IPS DF 6.9 (cell line): ENCODE results near the gene SETD1A.

Experiments
- DNase-seq: peaks from one replicate; pipeline ENCODE4 v3.0.0-alpha.2; 2013; ENCODE audit warnings: low read depth, low spot score
- H3K27ac ChIP-seq: one replicate; pipeline ENCODE4 v1.5.1; 2013; ENCODE audit warnings: low read length, control low read depth
- H3K27me3 ChIP-seq: 2 replicates; pipeline ENCODE4 v1.6.1; 2013; ENCODE audit warnings: mild to moderate bottlenecking, low read length; ENCODE audit not compliant: control insufficient read depth, insufficient read depth
- H3K36me3 ChIP-seq: 2 replicates; pipeline ENCODE4 v1.6.1; 2013; ENCODE audit warnings: low read length; ENCODE audit not compliant: control insufficient read depth, insufficient read depth
- H3K4me1 ChIP-seq: 2 replicates; pipeline ENCODE4 v1.6.1; 2013; ENCODE audit warnings: low read length; ENCODE audit not compliant: control insufficient read depth, insufficient read depth
- H3K4me3 ChIP-seq: 2 replicates; pipeline ENCODE4 v1.5.1; 2013; ENCODE audit warnings: mild to moderate bottlenecking, low read length
- H3K9me3 ChIP-seq: 2 replicates; pipeline ENCODE4 v1.6.1; 2013; ENCODE audit warnings: low read length, inconsistent platforms; ENCODE audit not compliant: control insufficient read depth, insufficient read depth
- WGBS: extraction: QIAGEN DNeasy Blood & Tissue Kit; methylation state at CpG from one replicate; pipeline ENCODE4 v1.1.7; 2013; ENCODE audit warnings: mixed read lengths, missing lambda C conversion rate; ENCODE audit not compliant: insufficient read length, insufficient coverage; 5-methylcytosine and 5-hydroxymethylcytosine counted together

SETD1A gene

DNA sequence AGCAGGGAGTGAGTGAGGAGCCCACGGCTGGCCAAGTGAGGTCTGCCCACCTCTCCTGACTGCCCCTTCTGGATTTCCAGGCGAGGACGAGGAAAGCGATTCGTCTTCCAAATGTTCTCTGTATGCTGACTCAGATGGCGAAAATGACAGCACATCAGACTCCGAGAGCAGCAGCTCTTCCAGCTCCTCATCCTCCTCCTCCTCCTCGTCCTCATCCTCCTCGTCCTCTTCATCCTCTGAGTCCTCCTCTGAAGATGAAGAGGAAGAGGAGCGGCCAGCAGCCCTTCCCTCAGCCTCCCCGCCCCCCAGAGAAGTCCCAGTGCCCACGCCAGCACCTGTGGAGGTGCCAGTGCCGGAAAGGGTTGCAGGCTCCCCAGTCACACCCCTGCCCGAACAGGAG, 13.7 kb downstream of the SETD1A start:
- no peaks in the 10 kb centered on the region for H3K27me3 ChIP-seq
- no CpG with 5 or more reads among the region's 14 CpGs for WGBS
- no peak overlapping the region for H3K4me3 ChIP-seq
- no peak for DNase-seq
- H3K9me3 ChIP-seq = no peaks in the 10 kb centered on the region
- H3K27ac ChIP-seq = no peak overlapping the region
- peaks cover 45% of the 10 kb centered on the region for H3K36me3 ChIP-seq
- H3K4me1 ChIP-seq = no peaks in the 10 kb centered on the region

DNA sequence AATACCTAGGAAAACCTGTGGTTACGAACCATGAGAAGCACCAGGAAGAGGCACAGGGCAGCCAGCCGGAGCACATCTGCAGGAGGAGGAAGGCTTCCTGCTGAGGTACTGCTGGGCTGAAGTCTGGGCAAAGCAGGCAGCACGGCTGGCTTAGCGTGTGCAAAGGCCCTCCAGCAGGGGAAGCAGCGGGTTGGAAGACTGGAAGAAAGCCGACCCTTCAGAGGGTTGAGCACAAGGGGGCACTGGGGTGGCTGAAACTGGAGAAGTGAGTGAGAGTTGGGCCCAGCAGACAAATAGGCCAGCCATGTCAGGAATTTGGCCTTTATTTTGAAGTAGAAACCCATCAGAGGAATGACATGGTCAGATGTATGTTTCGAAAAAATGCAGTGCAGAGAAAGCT, 15.3 kb downstream of the SETD1A start:
- DNase-seq = no peak
- no peaks in the 10 kb centered on the region for H3K4me1 ChIP-seq
- H3K4me3 ChIP-seq = no peak overlapping the region
- H3K27me3 ChIP-seq = no peaks in the 10 kb centered on the region
- peaks cover 38% of the 10 kb centered on the region for H3K36me3 ChIP-seq
- no peaks in the 10 kb centered on the region for H3K9me3 ChIP-seq
- no peak overlapping the region for H3K27ac ChIP-seq
- WGBS = no CpG with 5 or more reads among the region's 7 CpGs

DNA sequence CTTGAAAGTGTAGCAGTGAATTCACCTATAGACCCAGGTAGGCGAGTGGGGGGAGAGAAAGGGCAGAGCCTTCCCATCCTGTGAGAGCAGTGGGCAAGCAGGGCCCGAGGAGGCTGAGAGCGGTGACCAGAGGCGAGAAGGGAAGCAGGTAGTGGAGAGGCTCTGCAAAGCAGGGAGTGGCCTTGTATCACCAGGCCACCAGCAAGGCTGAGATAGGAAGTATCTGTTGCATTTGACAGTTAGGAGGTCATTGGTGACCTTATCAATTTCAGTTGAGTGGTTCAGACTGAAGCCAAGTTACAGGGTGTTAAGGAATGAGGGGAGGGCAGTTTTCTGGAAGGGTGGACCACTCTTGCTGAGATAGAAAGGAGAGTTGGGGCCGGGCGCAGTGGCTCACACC, 16.8 kb downstream of the SETD1A start:
- Histone ChIP-seq H3K4me3 (no peak overlapping the region), H3K27ac (no peak overlapping the region), H3K36me3 (peaks cover 44% of the 10 kb centered on the region), H3K27me3 (no peaks in the 10 kb centered on the region), H3K4me1 (no peaks in the 10 kb centered on the region), H3K9me3 (no peaks in the 10 kb centered on the region)
- no peak for DNase-seq
- WGBS = no CpG with 5 or more reads among the region's 6 CpGs

DNA sequence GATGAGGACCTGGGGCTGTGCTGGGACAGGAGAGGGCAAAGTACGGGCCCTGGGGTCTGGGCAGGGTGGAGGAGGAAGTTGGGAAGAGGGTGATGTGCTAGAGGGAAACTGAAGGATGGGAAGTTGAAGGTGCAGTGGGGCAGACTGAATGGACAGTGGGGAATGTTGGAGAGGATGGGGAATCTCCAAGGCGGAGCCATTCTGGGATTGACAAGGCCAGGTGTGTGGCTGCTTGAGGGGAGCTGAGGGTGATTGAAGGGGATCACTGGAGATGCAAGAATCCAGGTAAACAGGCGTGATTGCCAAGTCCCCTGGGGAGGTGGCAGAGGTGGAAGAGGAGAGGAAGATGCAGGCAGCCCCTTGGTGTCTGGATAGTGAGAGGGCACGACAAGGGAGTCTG, 18.9 kb downstream of the SETD1A start:
- DNase-seq = no peak
- Histone ChIP-seq H3K36me3 (peaks cover 45% of the 10 kb centered on the region), H3K27me3 (no peaks in the 10 kb centered on the region), H3K4me1 (no peaks in the 10 kb centered on the region), H3K4me3 (no peak overlapping the region), H3K27ac (no peak overlapping the region), H3K9me3 (no peaks in the 10 kb centered on the region)
- WGBS = no CpG with 5 or more reads among the region's 4 CpGs

DNA sequence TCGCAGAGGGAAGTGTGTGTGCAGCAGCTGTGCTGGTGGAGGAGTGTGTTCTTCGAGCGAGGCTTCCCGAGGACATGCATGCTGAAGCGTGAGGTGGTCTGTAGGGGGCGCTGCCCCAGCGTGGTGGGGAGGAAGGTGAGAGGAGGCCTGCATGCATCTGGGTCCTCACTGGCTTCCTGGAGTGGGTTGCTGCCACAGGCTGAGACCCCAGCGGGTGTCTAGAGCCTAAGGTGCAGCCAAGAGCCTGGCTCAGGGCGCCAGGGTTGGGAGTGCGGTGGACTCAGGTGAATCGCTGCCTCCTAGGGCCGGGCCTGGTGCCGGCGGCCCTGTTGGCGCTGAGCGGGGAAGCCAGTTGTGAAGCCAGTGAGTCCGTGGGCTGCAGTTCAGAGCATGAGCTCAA, 19.9 kb downstream of the SETD1A start:
- H3K27ac ChIP-seq = no peak overlapping the region
- H3K4me3 ChIP-seq = no peak overlapping the region
- H3K36me3 ChIP-seq = peaks cover 44% of the 10 kb centered on the region
- H3K4me1 ChIP-seq = no peaks in the 10 kb centered on the region
- no CpG with 5 or more reads among the region's 17 CpGs for WGBS
- no peak for DNase-seq
- no peaks in the 10 kb centered on the region for H3K9me3 ChIP-seq
- no peaks in the 10 kb centered on the region for H3K27me3 ChIP-seq

DNA sequence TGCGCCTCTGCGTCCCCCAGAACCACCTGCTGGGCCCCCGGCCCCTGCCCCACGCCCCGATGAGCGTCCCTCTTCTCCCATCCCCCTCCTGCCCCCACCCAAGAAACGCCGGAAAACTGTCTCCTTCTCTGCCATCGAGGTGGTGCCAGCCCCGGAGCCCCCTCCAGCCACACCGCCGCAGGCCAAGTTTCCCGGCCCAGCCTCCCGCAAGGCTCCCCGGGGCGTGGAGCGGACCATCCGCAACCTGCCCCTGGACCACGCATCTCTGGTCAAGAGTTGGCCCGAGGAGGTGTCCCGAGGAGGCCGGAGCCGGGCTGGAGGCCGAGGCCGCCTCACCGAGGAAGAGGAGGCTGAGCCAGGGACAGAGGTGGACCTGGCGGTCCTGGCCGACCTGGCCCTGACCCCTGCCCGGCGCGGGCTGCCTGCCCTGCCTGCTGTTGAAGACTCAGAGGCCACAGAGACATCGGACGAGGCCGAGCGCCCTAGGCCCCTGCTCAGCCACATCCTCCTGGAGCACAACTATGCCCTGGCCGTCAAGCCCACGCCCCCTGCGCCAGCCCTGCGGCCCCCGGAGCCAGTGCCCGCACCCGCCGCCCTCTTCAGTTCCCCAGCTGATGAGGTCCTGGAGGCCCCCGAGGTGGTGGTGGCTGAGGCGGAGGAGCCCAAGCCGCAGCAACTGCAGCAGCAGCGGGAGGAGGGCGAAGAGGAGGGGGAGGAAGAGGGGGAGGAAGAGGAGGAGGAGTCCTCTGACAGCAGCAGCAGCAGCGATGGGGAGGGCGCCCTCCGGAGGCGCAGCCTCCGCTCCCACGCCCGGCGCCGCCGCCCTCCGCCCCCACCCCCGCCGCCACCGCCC, 21.8 kb downstream of the SETD1A start:
- peaks cover 42% of the 10 kb centered on the region for H3K36me3 ChIP-seq
- no peaks in the 10 kb centered on the region for H3K4me1 ChIP-seq
- no CpG with 5 or more reads among the region's 62 CpGs for WGBS
- H3K27ac ChIP-seq = no peak overlapping the region
- no peaks in the 10 kb centered on the region for H3K9me3 ChIP-seq
- H3K27me3 ChIP-seq = no peaks in the 10 kb centered on the region
- H3K4me3 ChIP-seq = no peak overlapping the region
- DNase-seq = no peak

- no peak for DNase-seq
- peaks cover 2% of the 10 kb centered on the region; the same call in 1 of the 2 replicates for H3K4me1 ChIP-seq
- H3K27me3 ChIP-seq = no peaks in the 10 kb centered on the region
- H3K36me3 ChIP-seq = peaks cover 42% of the 10 kb centered on the region
- no peaks in the 10 kb centered on the region for H3K9me3 ChIP-seq
- H3K4me3 ChIP-seq = no peak overlapping the region
- no CpG with 5 or more reads among the region's 15 CpGs for WGBS
- no peak overlapping the region for H3K27ac ChIP-seq
Measured at GRCh38 chr16:30980023-30980371, 22.4 kb downstream of the SETD1A start.

- Histone ChIP-seq H3K4me1 (peaks cover 2% of the 10 kb centered on the region; the same call in 1 of the 2 replicates), H3K27ac (no peak overlapping the region), H3K36me3 (peaks cover 42% of the 10 kb centered on the region), H3K9me3 (no peaks in the 10 kb centered on the region), H3K27me3 (no peaks in the 10 kb centered on the region), H3K4me3 (no peak overlapping the region)
- no CpG with 5 or more reads among the region's 29 CpGs for WGBS
- no peak for DNase-seq
Measured at GRCh38 chr16:30980434-30980833, 22.9 kb downstream of the SETD1A start.

GRCh38 chr16:30980959-30981358, 23.4 kb downstream of the SETD1A start:
- no peaks in the 10 kb centered on the region for H3K9me3 ChIP-seq
- H3K27ac ChIP-seq = no peak overlapping the region
- no peak overlapping the region for H3K4me3 ChIP-seq
- H3K27me3 ChIP-seq = no peaks in the 10 kb centered on the region
- peaks cover 2% of the 10 kb centered on the region; the same call in 1 of the 2 replicates for H3K4me1 ChIP-seq
- H3K36me3 ChIP-seq = peaks cover 37% of the 10 kb centered on the region
- WGBS = no CpG with 5 or more reads among the region's 14 CpGs
- no peak for DNase-seq

DNA sequence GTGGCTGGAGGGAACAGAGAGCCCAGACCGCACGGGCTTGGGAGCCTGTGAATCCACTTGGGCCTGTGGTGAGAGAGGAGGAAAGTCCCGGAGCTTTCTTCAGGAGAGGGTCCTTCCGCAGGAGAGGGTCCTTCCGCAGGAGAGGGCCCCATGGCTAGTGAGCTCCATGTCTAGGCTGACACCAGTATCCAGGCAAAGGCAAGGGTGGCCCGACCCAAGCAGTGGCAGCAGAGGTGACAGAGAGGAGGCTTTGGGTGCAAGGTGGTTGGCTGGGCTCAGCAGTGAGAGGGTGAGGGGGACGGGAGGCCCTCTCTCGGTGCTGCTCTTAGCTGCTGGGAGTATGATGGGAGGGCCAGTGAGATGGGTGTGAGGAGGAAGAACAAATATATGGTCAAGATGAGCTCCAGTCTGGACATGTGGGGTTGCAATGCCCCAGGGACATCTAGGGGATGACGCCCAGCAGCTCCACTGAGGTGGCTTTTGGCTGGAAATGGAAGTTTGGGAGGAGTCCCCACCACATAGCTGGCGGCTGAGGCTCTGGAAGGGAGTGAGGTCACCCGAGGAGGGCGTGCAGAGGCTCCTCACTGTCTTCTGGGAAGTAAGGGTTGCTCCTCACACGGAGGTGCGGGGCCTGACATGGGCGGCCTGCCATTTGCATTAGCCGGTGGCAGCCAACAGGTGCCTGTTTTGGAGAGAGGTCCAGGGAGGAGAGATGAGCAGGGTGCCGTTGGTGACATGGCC, 25.2 kb downstream of the SETD1A start:
- Histone ChIP-seq H3K4me3 (no peak overlapping the region), H3K9me3 (no peaks in the 10 kb centered on the region), H3K27ac (no peak overlapping the region), H3K27me3 (no peaks in the 10 kb centered on the region), H3K4me1 (peaks cover 2% of the 10 kb centered on the region; the same call in 1 of the 2 replicates), H3K36me3 (peaks cover 33% of the 10 kb centered on the region)
- no CpG with 5 or more reads among the region's 17 CpGs for WGBS
- no peak for DNase-seq
